Psoas muscle (tissue), 8 donors: Measurements from ENCODE around the gene IGSF21. TPM values are rescaled to one million over a fixed set of nuclear protein-coding genes. Genes with fewer than 3 reads are reported as not detected.

ENCODE experiments used
- ATAC-seq, 4 donors: fragments of 200-7000 bp; cut with Tn5 transposase; one replicate each; pipeline ENCODE4 v1.9.1; 2020; ENCODE audit warnings: moderate library complexity in 3 of 4, mild to moderate bottlenecking in 2 of 4
- DNase-seq, 2 donors: peaks; one replicate each; pipeline ENCODE4 v3.0.0-alpha.2; 2020
- H3K27ac ChIP-seq: fragments of 200-600 bp; one replicate; pipeline ENCODE4 v1.8.0; 2022
- H3K27me3 ChIP-seq, 3 donors: fragments of 200-600 bp in 1 of 3; one replicate each; pipeline versions ENCODE4 v1.6.1 to v1.8.0; 2013 to 2022; ENCODE audit warnings: low read length in 2 of 3, mild to moderate bottlenecking in 2 of 3, moderate library complexity in 1 of 3; ENCODE audit not compliant: insufficient read depth in 3 of 3
- H3K36me3 ChIP-seq, 2 donors: fragments of 200-600 bp in 1 of 2; one replicate each; pipeline versions ENCODE4 v1.6.1 to v1.8.0; 2013 to 2022; ENCODE audit warnings: low read depth in 1 of 2, mild to moderate bottlenecking in 1 of 2, moderate library complexity in 1 of 2; ENCODE audit not compliant: insufficient read depth in 1 of 2
- H3K4me1 ChIP-seq: fragments of 200-600 bp; one replicate; pipeline ENCODE4 v1.8.0; 2022
- H3K4me3 ChIP-seq: fragments of 200-600 bp; one replicate; pipeline ENCODE4 v1.8.0; 2022; ENCODE audit warnings: mild to moderate bottlenecking
- H3K9me3 ChIP-seq: fragments of 200-600 bp; one replicate; pipeline ENCODE4 v1.8.0; 2022
- CTCF ChIP-seq: fragments of 200-600 bp; IDR thresholded peaks from one replicate; pipeline ENCODE4 v1.8.0; 2022; ENCODE audit warnings: antibody characterized with exemption
- WGBS, 3 donors: extraction: QIAGEN DNeasy Blood & Tissue Kit; methylation state at CpG; one replicate each; pipeline versions ENCODE4 v1.1.6 to v1.1.7; 2013; 5-methylcytosine and 5-hydroxymethylcytosine counted together
- intact Hi-C, 2 donors: fragments of 100-400 bp; cut with DNase I; formaldehyde crosslinking; loops; one replicate each; pipeline versions ENCODE4 v1.11.0 to v1.14.2; 2022
- polyA plus RNA-seq, 3 donors: library from polyadenylated mRNA; stranded (reverse); fragments of 200-250 nt; gene quantifications; one replicate each; pipeline ENCODE4 v1.2.3, GENCODE V29; 2013
- total RNA-seq, 4 donors: library from RNA; stranded (reverse); fragmentation: NEBNext Ultra II Directional in 2 of 4; extraction: Animal tissue kit (Norgen Biotek cat#: 25700) in 2 of 4; gene quantifications; one replicate each; pipeline versions ENCODE4 v1.2.1 to v1.2.4, GENCODE V29; 2021 to 2023
- donor health status: healthy with polysubstance abuse.
- donor health status: DM: no; HTN: no; CAD: no; lungs with moderate emphysema.
- donor health status: Bipolar disorder and iron deficiency.
- donor health status: healthy.
- donor health status: DM: yes; HTN: yes; CAD: no.
- donor health status: DM: no; HTN: no; CAD: no.
- donor health status: DM: no; HTN: no; CAD: no.
- donor health status: DM: yes; HTN: yes; CAD: no.

The IGSF21 gene
- total and polyA plus RNA-seq, 7 donors: 0.10 to 0.88 (median 0.42) TPM

- Histone ChIP-seq H3K4me3 (no peak overlapping the region), H3K9me3 (no peaks in the 10 kb centered on the region), H3K4me1 (no peaks in the 10 kb centered on the region), H3K36me3 (no peaks in the 10 kb centered on the region), H3K27ac (no peak overlapping the region), H3K27me3 (peaks cover 0 to 44% (median 5%) of the 10 kb centered on the region in 3 donors)
- 65 to 84% (median 78%) methylated on average over 2 of the region's 2 CpGs for WGBS, 3 donors
- intact Hi-C loops: no loop called here
- DNase-seq (no peak), ATAC-seq (no peak)
- TF ChIP-seq CTCF: no peak
These were observed 85.4 kb downstream of the IGSF21 start for GRCh38 chr1:18192974-18193373.

GRCh38 chr1:18197299-18197698 is 89.7 kb downstream of the IGSF21 start:
- 73 to 76% (median 74%) methylated on average over 3 of the region's 3 CpGs for WGBS, 3 donors
- DNase-seq: no peak
- no peaks in the 10 kb centered on the region for H3K9me3 ChIP-seq
- TF ChIP-seq CTCF: no peak
- H3K27ac ChIP-seq: no peak overlapping the region
- no peaks in the 10 kb centered on the region for H3K36me3 ChIP-seq
- no peaks in the 10 kb centered on the region for H3K4me1 ChIP-seq
- intact Hi-C loops: no loop called here
- peaks cover 5 to 43% (median 7%) of the 10 kb centered on the region in 3 donors for H3K27me3 ChIP-seq
- no peak for ATAC-seq
- no peak overlapping the region for H3K4me3 ChIP-seq

- TF ChIP-seq CTCF: no peak
- ATAC-seq (no peak), DNase-seq (no peak)
- intact Hi-C loops: no loop called here
- no peak overlapping the region for H3K27ac ChIP-seq
- no peaks in the 10 kb centered on the region for H3K4me1 ChIP-seq
- H3K27me3 ChIP-seq: peaks cover 5 to 36% (median 7%) of the 10 kb centered on the region in 3 donors
- H3K4me3 ChIP-seq: no peak overlapping the region
- H3K36me3 ChIP-seq: no peaks in the 10 kb centered on the region
- WGBS, 3 donors: 22 to 34% (median 24%) methylated on average over 10 of the region's 10 CpGs
- no peaks in the 10 kb centered on the region for H3K9me3 ChIP-seq
These were observed 90.7 kb downstream of the IGSF21 start for GRCh38 chr1:18198260-18198659.

GRCh38 chr1:18199462-18199861 is 91.9 kb downstream of the IGSF21 start:
- intact Hi-C loops: no loop called here
- Histone ChIP-seq H3K9me3 (no peaks in the 10 kb centered on the region), H3K27me3 (peaks cover 5 to 33% (median 10%) of the 10 kb centered on the region in 3 donors), H3K4me3 (no peak overlapping the region), H3K27ac (no peak overlapping the region), H3K36me3 (no peaks in the 10 kb centered on the region), H3K4me1 (no peaks in the 10 kb centered on the region)
- 33 to 41% (median 36%) methylated on average over 13 to 14 of the region's 14 CpGs for WGBS, 3 donors
- ATAC-seq (no peak), DNase-seq (no peak)
- no peak for TF ChIP-seq CTCF

- DNase-seq (no peak), ATAC-seq (no peak)
- Histone ChIP-seq H3K4me3 (no peak overlapping the region), H3K36me3 (no peaks in the 10 kb centered on the region), H3K27me3 (peaks cover 5 to 31% (median 10%) of the 10 kb centered on the region in 3 donors), H3K9me3 (no peaks in the 10 kb centered on the region), H3K4me1 (no peaks in the 10 kb centered on the region), H3K27ac (no peak overlapping the region)
- no peak for TF ChIP-seq CTCF
- intact Hi-C loops: no loop called here
- 66 to 69% (median 67%) methylated on average over 8 of the region's 8 CpGs for WGBS, 3 donors
These were observed 92.6 kb downstream of the IGSF21 start for GRCh38 chr1:18200136-18200717.
